ENCODE results near the gene UBE2C.
"Not testable (repeated sequence)": the region's sequence is repeated elsewhere in the genome, so short reads cannot be mapped to it uniquely, and the experiment has no call there.

Gene UBE2C

GRCh38 chr20:45812157-45813005, at the start of gene UBE2C:
Gene UBE2C (plus strand): TSS chr20:45812644. CDS start chr20:45812696, 52 bp downstream.
- H3K4me3 ChIP-seq (ENCODE audit: low read length): peak within 1 kb of the TSS; percentile 70
- peaks cover 50% of the 10 kb centered on the region for H3K36me3 ChIP-seq (ENCODE audit: control insufficient read depth, low read depth, low read length)
- H3K4me1 ChIP-seq (ENCODE audit: control insufficient read depth, low read depth, low read length): no peaks in the 10 kb centered on the region

DNA sequence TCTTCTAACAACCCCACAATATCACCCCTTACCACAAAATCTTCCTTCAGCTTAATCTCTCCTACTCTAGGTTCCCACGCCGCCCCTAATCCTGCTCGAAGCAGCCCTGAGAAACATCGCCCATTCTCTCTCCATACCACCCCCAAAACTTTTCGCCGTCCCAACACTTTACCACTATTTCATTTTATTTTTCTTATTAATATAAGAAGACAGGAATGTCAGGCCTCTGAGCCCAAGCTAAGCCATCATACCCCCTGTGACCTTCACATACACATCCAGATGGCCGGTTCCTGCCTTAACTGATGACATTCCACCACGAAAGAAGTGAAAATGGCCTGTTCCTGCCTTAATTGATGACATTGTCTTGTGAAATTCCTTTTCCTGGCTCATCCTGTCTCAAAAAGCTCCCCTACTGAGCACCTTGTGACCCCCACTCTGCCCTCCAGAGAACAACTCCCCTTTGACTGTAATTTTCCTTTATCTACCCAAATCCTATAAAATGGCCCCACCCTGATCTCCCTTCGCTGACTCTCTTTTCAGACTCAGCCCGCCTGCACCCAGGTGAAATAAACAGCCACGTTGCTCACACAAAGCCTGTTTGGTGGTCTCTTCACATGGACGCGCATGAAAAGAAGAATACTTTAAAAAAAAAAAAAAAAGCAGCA, 47.7 kb upstream of the UBE2C start:
- peak overlapping the region; percentile 10 for H3K4me3 ChIP-seq (ENCODE audit: low read length)
- H3K36me3 ChIP-seq (ENCODE audit: control insufficient read depth, low read depth, low read length): peaks cover 23% of the 10 kb centered on the region
- not testable (repeated sequence) for H3K9me3 ChIP-seq (ENCODE audit: control insufficient read depth, low read depth, low read length); H3K27me3 ChIP-seq (ENCODE audit: control insufficient read depth, insufficient read depth, low read length); H3K9ac ChIP-seq (ENCODE audit: low read length)
- H3K4me1 ChIP-seq (ENCODE audit: control insufficient read depth, low read depth, low read length): peaks cover 17% of the 10 kb centered on the region
- H3K27ac ChIP-seq (ENCODE audit: low read length): peak overlapping the region; percentile 9

More at GRCh38 chr20:45812157-45813005, at the start of gene UBE2C:
- H3K9me3 ChIP-seq (ENCODE audit: control insufficient read depth, low read depth, low read length): no peaks in the 10 kb centered on the region
- H3K9ac ChIP-seq (ENCODE audit: low read length): peak within 1 kb of the TSS; percentile 76
- H3K27ac ChIP-seq (ENCODE audit: low read length): peak within 1 kb of the TSS; percentile 26
- H3K27me3 ChIP-seq (ENCODE audit: control insufficient read depth, insufficient read depth, low read length): no peaks in the 10 kb centered on the region

DNA sequence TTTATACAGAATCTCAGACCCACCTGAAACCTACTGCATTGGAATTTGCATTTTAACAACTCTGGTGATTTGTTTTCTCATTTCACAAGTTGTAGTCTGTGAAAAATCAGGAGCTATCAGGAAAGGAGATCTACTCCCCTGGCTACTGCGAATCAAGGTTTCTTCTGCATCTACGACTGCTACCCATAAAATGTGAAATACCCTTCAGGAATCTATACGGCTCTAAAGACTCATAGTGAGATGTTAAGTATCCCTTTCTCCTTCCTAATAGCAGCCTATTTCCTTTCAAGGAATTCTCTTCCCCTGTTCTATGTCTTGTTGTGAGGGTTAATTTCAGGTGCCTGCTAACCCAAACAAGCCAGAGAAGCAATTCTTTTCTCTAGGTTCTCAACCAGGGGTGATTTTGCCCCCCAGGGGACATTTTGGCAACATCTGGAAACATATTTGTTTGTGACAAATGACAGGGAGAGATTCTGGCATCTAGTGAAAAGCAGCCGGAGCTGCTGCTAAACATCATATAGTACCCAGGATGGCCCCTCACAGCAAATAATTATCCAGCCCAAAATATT, 47.1 kb upstream of the UBE2C start:
- peaks cover 23% of the 10 kb centered on the region for H3K36me3 ChIP-seq (ENCODE audit: control insufficient read depth, low read depth, low read length)
- H3K27ac ChIP-seq (ENCODE audit: low read length): peak overlapping the region; percentile 9
- no peaks in the 10 kb centered on the region for H3K27me3 ChIP-seq (ENCODE audit: control insufficient read depth, insufficient read depth, low read length)
- H3K9ac ChIP-seq (ENCODE audit: low read length): no peak overlapping the region
- H3K4me1 ChIP-seq (ENCODE audit: control insufficient read depth, low read depth, low read length): peaks cover 17% of the 10 kb centered on the region
- H3K9me3 ChIP-seq (ENCODE audit: control insufficient read depth, low read depth, low read length): peaks cover 3% of the 10 kb centered on the region
- peak overlapping the region; percentile 10 for H3K4me3 ChIP-seq (ENCODE audit: low read length)

GRCh38 chr20:45765980-45766379, 46.5 kb upstream of the UBE2C start:
- H3K9ac ChIP-seq (ENCODE audit: low read length): no peak overlapping the region
- peaks cover 19% of the 10 kb centered on the region for H3K4me1 ChIP-seq (ENCODE audit: control insufficient read depth, low read depth, low read length)
- peaks cover 23% of the 10 kb centered on the region for H3K36me3 ChIP-seq (ENCODE audit: control insufficient read depth, low read depth, low read length)
- no peak overlapping the region for H3K27ac ChIP-seq (ENCODE audit: low read length)
- peak overlapping the region; percentile 9 for H3K4me3 ChIP-seq (ENCODE audit: low read length)
- no peaks in the 10 kb centered on the region for H3K27me3 ChIP-seq (ENCODE audit: control insufficient read depth, insufficient read depth, low read length)
- H3K9me3 ChIP-seq (ENCODE audit: control insufficient read depth, low read depth, low read length): peaks cover 3% of the 10 kb centered on the region

- Histone ChIP-seq H3K4me1 (ENCODE audit: control insufficient read depth, low read depth, low read length) (peaks cover 21% of the 10 kb centered on the region), H3K9ac (ENCODE audit: low read length) (no peak overlapping the region), H3K36me3 (ENCODE audit: control insufficient read depth, low read depth, low read length) (peaks cover 17% of the 10 kb centered on the region), H3K27me3 (ENCODE audit: control insufficient read depth, insufficient read depth, low read length) (no peaks in the 10 kb centered on the region), H3K4me3 (ENCODE audit: low read length) (no peak overlapping the region), H3K9me3 (ENCODE audit: control insufficient read depth, low read depth, low read length) (peaks cover 3% of the 10 kb centered on the region), H3K27ac (ENCODE audit: low read length) (no peak overlapping the region)
Measured at GRCh38 chr20:45768479-45768878, 44.0 kb upstream of the UBE2C start.

- Histone ChIP-seq H3K27me3 (ENCODE audit: control insufficient read depth, insufficient read depth, low read length) (no peaks in the 10 kb centered on the region), H3K9ac (ENCODE audit: low read length) (no peak overlapping the region), H3K27ac (ENCODE audit: low read length) (no peak overlapping the region), H3K4me1 (ENCODE audit: control insufficient read depth, low read depth, low read length) (peaks cover 8% of the 10 kb centered on the region), H3K36me3 (ENCODE audit: control insufficient read depth, low read depth, low read length) (peaks cover 5% of the 10 kb centered on the region), H3K9me3 (ENCODE audit: control insufficient read depth, low read depth, low read length) (no peaks in the 10 kb centered on the region), H3K4me3 (ENCODE audit: low read length) (no peak overlapping the region)
Measured at GRCh38 chr20:45771182-45771759, 41.2 kb upstream of the UBE2C start.

- Histone ChIP-seq H3K9me3 (ENCODE audit: control insufficient read depth, low read depth, low read length) (no peaks in the 10 kb centered on the region), H3K27me3 (ENCODE audit: control insufficient read depth, insufficient read depth, low read length) (no peaks in the 10 kb centered on the region), H3K9ac (ENCODE audit: low read length) (no peak overlapping the region), H3K4me3 (ENCODE audit: low read length) (no peak overlapping the region), H3K4me1 (ENCODE audit: control insufficient read depth, low read depth, low read length) (peaks cover 8% of the 10 kb centered on the region), H3K36me3 (ENCODE audit: control insufficient read depth, low read depth, low read length) (no peaks in the 10 kb centered on the region), H3K27ac (ENCODE audit: low read length) (no peak overlapping the region)
Measured at GRCh38 chr20:45772693-45773092, 39.8 kb upstream of the UBE2C start.

GRCh38 chr20:45774945-45775344, 37.5 kb upstream of the UBE2C start:
- H3K9me3 ChIP-seq (ENCODE audit: control insufficient read depth, low read depth, low read length): no peaks in the 10 kb centered on the region
- no peak overlapping the region for H3K27ac ChIP-seq (ENCODE audit: low read length)
- H3K4me1 ChIP-seq (ENCODE audit: control insufficient read depth, low read depth, low read length): peaks cover 8% of the 10 kb centered on the region
- no peaks in the 10 kb centered on the region for H3K36me3 ChIP-seq (ENCODE audit: control insufficient read depth, low read depth, low read length)
- H3K27me3 ChIP-seq (ENCODE audit: control insufficient read depth, insufficient read depth, low read length): no peaks in the 10 kb centered on the region
- H3K9ac ChIP-seq (ENCODE audit: low read length): no peak overlapping the region
- no peak overlapping the region for H3K4me3 ChIP-seq (ENCODE audit: low read length)

DNA sequence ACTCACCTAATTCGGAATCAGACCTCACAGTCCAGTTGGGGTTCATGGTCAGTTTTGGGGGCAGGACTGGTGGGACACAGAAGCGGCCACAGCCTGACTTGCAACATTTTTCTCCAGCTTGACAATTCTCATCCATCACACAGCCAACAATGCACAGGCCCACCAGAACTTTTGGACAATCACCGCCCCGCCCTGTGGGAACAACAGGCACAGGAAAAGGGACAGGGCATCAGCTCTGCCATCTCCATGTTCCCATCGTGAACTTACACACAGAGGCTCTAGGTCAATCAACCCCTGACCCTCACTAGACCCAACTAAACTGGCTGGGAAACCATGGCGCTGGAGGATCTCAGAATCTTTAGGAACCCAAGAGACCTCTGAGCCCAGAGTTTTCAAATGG, 37.0 kb upstream of the UBE2C start:
- Histone ChIP-seq H3K4me3 (ENCODE audit: low read length) (no peak overlapping the region), H3K27ac (ENCODE audit: low read length) (no peak overlapping the region), H3K36me3 (ENCODE audit: control insufficient read depth, low read depth, low read length) (no peaks in the 10 kb centered on the region), H3K9me3 (ENCODE audit: control insufficient read depth, low read depth, low read length) (no peaks in the 10 kb centered on the region), H3K9ac (ENCODE audit: low read length) (no peak overlapping the region), H3K27me3 (ENCODE audit: control insufficient read depth, insufficient read depth, low read length) (no peaks in the 10 kb centered on the region), H3K4me1 (ENCODE audit: control insufficient read depth, low read depth, low read length) (peaks cover 8% of the 10 kb centered on the region)

DNA sequence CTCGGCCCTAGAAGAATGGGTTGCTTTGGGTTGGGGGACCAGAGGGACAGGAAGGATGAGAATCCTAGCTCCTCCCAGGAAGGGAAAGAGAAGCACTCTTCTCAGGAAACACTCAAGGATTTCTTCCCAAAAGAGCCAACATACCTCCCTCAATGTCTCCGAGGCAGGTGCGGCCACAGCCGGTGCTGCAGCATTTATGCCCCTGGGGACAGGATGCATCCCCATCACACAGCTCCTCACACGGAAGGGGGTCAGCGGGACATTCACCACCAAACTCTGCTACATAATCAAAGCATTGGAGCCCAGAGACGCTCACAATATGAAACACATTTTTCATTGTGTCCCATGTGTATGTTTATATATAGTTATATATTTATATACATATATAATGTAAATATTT, 35.5 kb upstream of the UBE2C start:
- H3K27me3 ChIP-seq (ENCODE audit: control insufficient read depth, insufficient read depth, low read length): no peaks in the 10 kb centered on the region
- no peak overlapping the region for H3K4me3 ChIP-seq (ENCODE audit: low read length)
- no peak overlapping the region for H3K27ac ChIP-seq (ENCODE audit: low read length)
- H3K9me3 ChIP-seq (ENCODE audit: control insufficient read depth, low read depth, low read length): no peaks in the 10 kb centered on the region
- H3K36me3 ChIP-seq (ENCODE audit: control insufficient read depth, low read depth, low read length): no peaks in the 10 kb centered on the region
- no peaks in the 10 kb centered on the region for H3K4me1 ChIP-seq (ENCODE audit: control insufficient read depth, low read depth, low read length)
- no peak overlapping the region for H3K9ac ChIP-seq (ENCODE audit: low read length)

Measured in iPS-18a (cell line).